HEK293 (cell line): ENCODE data around the gene WSB2.
A peak's percentile ranks its signal among the peaks of the same experiment; 100 is the strongest.

Source experiments
- BCL11A ChIP-seq: fragments of 450-650 bp; formaldehyde crosslinking; IDR thresholded peaks from 2 replicates; pipeline ENCODE4 v1.5.1; 2016; ENCODE audit warnings: low read depth, missing biosample characterization, missing genetic modification characterization
- BCL6B ChIP-seq: fragments of 450-650 bp; formaldehyde crosslinking; IDR thresholded peaks from 2 replicates; pipeline ENCODE4 v1.5.1; 2017; ENCODE audit warnings: missing biosample characterization, missing genetic modification characterization
- CTCF ChIP-seq: fragments of 450-650 bp; formaldehyde crosslinking; IDR thresholded peaks from 2 replicates; pipeline ENCODE4 v1.5.1; 2016; ENCODE audit warnings: missing biosample characterization, missing genetic modification characterization
- HOXA7 ChIP-seq: sonication (generic); formaldehyde crosslinking; IDR thresholded peaks from 2 replicates; pipeline ENCODE4 v1.8.1; 2022; ENCODE audit warnings: missing genetic modification reagents, borderline replicate concordance
- IKZF3 ChIP-seq: fragments of 450-650 bp; IDR thresholded peaks from 2 replicates; pipeline ENCODE4 v1.5.0; 2018; ENCODE audit warnings: missing biosample characterization, mild to moderate bottlenecking, missing genetic modification characterization, moderate library complexity
- KLF9 ChIP-seq: fragments of 450-650 bp; formaldehyde crosslinking; IDR thresholded peaks from 2 replicates; pipeline ENCODE4 v1.5.1; 2016; ENCODE audit warnings: missing biosample characterization, missing genetic modification characterization, low read depth
- TCF7L2 ChIP-seq: IDR thresholded peaks from 2 replicates; pipeline ENCODE4 v1.6.1; 2011; ENCODE audit warnings: low read depth, mild to moderate bottlenecking, inconsistent platforms, low read length, moderate library complexity, borderline replicate concordance
- YY2 ChIP-seq: fragments of 450-650 bp; formaldehyde crosslinking; IDR thresholded peaks from 2 replicates; pipeline ENCODE4 v1.5.1; 2016; ENCODE audit warnings: missing biosample characterization, missing genetic modification characterization
- ZBTB10 ChIP-seq: fragments of 450-650 bp; formaldehyde crosslinking; IDR thresholded peaks from 2 replicates; pipeline ENCODE4 v1.5.1; 2016; ENCODE audit warnings: missing biosample characterization, missing genetic modification characterization
- ZBTB48 ChIP-seq: fragments of 450-650 bp; formaldehyde crosslinking; IDR thresholded peaks from 2 replicates; pipeline ENCODE4 v1.5.1; 2016; ENCODE audit warnings: missing biosample characterization, missing genetic modification characterization
- ZBTB49 ChIP-seq: fragments of 450-650 bp; formaldehyde crosslinking; IDR thresholded peaks from 2 replicates; pipeline ENCODE4 v1.5.1; 2016; ENCODE audit warnings: missing biosample characterization, missing genetic modification characterization, low read depth
- ZNF18 ChIP-seq: fragments of 450-650 bp; formaldehyde crosslinking; IDR thresholded peaks from 2 replicates; pipeline ENCODE4 v1.5.1; 2016; ENCODE audit warnings: missing biosample characterization, missing genetic modification characterization
- ZNF19 ChIP-seq: fragments of 450-650 bp; formaldehyde crosslinking; IDR thresholded peaks from 2 replicates; pipeline ENCODE4; 2016; ENCODE audit warnings: missing biosample characterization, missing genetic modification characterization, low read depth
- ZNF223 ChIP-seq: fragments of 450-650 bp; formaldehyde crosslinking; IDR thresholded peaks from 2 replicates; pipeline ENCODE4 v1.5.1; 2016; ENCODE audit warnings: missing biosample characterization, missing genetic modification characterization
- ZNF248 ChIP-seq: fragments of 450-650 bp; formaldehyde crosslinking; IDR thresholded peaks from 2 replicates; pipeline ENCODE4 v1.5.1; 2017; ENCODE audit warnings: missing biosample characterization, missing genetic modification characterization
- ZNF354C ChIP-seq: fragments of 450-650 bp; formaldehyde crosslinking; IDR thresholded peaks from 2 replicates; pipeline ENCODE4 v1.5.1; 2016; ENCODE audit warnings: missing biosample characterization, missing genetic modification characterization, low read depth, borderline replicate concordance
- ZNF366 ChIP-seq: fragments of 450-650 bp; formaldehyde crosslinking; conservative IDR thresholded peaks from 2 replicates; pipeline ENCODE4 v1.5.1; 2016; ENCODE audit warnings: missing biosample characterization, missing genetic modification characterization
- ZNF416 ChIP-seq: fragments of 450-650 bp; formaldehyde crosslinking; IDR thresholded peaks from 2 replicates; pipeline ENCODE4 v1.5.1; 2016; ENCODE audit warnings: missing biosample characterization, missing genetic modification characterization
- ZNF449 ChIP-seq: fragments of 450-650 bp; formaldehyde crosslinking; IDR thresholded peaks from 2 replicates; pipeline ENCODE4 v1.5.1; 2017; ENCODE audit warnings: missing biosample characterization, mild to moderate bottlenecking, missing genetic modification characterization, moderate library complexity
- ZNF473 ChIP-seq: fragments of 450-650 bp; formaldehyde crosslinking; IDR thresholded peaks from 2 replicates; pipeline ENCODE4 v1.5.1; 2017; ENCODE audit warnings: missing biosample characterization, missing genetic modification characterization
- ZNF513 ChIP-seq: fragments of 450-650 bp; IDR thresholded peaks from 2 replicates; pipeline ENCODE4 v1.5.1; 2018; ENCODE audit warnings: missing biosample characterization, missing genetic modification characterization
- ZNF548 ChIP-seq: fragments of 450-650 bp; formaldehyde crosslinking; IDR thresholded peaks from 2 replicates; pipeline ENCODE4 v1.5.1; 2016; ENCODE audit warnings: missing biosample characterization, missing genetic modification characterization
- ZNF654 ChIP-seq: fragments of 450-650 bp; formaldehyde crosslinking; IDR thresholded peaks from 2 replicates; pipeline ENCODE4 v1.5.1; 2016; ENCODE audit warnings: low read depth, missing biosample characterization, missing genetic modification characterization
- ZSCAN5A ChIP-seq: fragments of 450-650 bp; formaldehyde crosslinking; IDR thresholded peaks from 2 replicates; pipeline ENCODE4 v1.5.1; 2016; ENCODE audit warnings: missing biosample characterization, missing genetic modification characterization

Gene WSB2

GRCh38 chr12:118103601-118104382 is 42.8 kb upstream of the WSB2 start, which contains the start of gene VSIG10 (continued):
- TF ChIP-seq CTCF, result no peak; the same call in none of the 2 replicates
- TF ChIP-seq KLF9 (tag by site-specific recombination), result peak; percentile 79
- TF ChIP-seq ZNF248 (tag by site-specific recombination), result no peak
- peak; percentile 55 for TF ChIP-seq ZNF366 (tag by site-specific recombination)
- TF ChIP-seq ZNF449 (tag by site-specific recombination), result peak; percentile 80
- no peak for TF ChIP-seq ZNF354C (tag by site-specific recombination)
- no peak for TF ChIP-seq ZSCAN5A (tag by site-specific recombination)
- TF ChIP-seq ZNF654 (tag by site-specific recombination), result no peak
- TF ChIP-seq ZBTB10 (tag by site-specific recombination), result peak; percentile 82
- TF ChIP-seq BCL6B (tag by site-specific recombination), result no peak
- no peak for TF ChIP-seq TCF7L2
- TF ChIP-seq ZNF548 (tag by site-specific recombination), result no peak
- TF ChIP-seq ZBTB49 (tag by site-specific recombination), result no peak
- peak; percentile 98 for TF ChIP-seq ZBTB48 (tag by site-specific recombination)
- no peak for TF ChIP-seq ZNF416 (tag by site-specific recombination)
- no peak for TF ChIP-seq ZNF19 (tag by site-specific recombination)
- no peak for TF ChIP-seq ZNF473 (tag by site-specific recombination)
- peak; percentile 99 for TF ChIP-seq IKZF3 (tag by site-specific recombination)
- TF ChIP-seq ZNF513 (tag by site-specific recombination), result no peak
- TF ChIP-seq ZNF223 (tag by site-specific recombination), result no peak
- no peak for TF ChIP-seq HOXA7
- no peak for TF ChIP-seq ZNF18 (tag by site-specific recombination)
- no peak for TF ChIP-seq YY2
- 0 out of 2 replicates have a peak, but pooled peaks have one; percentile 19 for TF ChIP-seq BCL11A (tag by site-specific recombination)
